GM12878 (cell line): Measurements from ENCODE around the gene PATL2. TPM values are rescaled to one million over a fixed set of nuclear protein-coding genes. Genes with fewer than 3 reads are reported as not detected.

ENCODE experiments used
- CBFB ChIP-seq: IDR thresholded peaks from 2 replicates; pipeline ENCODE4 v1.6.1; 2016; ENCODE audit warnings: antibody characterized with exemption, low read depth
- PAX8 ChIP-seq: fragments of 450-650 bp; IDR thresholded peaks from 2 replicates; pipeline ENCODE4 v1.6.1; 2017; ENCODE audit warnings: mild to moderate bottlenecking, moderate library complexity
- SIN3A ChIP-seq: IDR thresholded peaks from 2 replicates; pipeline ENCODE4 v1.6.1; 2012; ENCODE audit warnings: low read depth, low read length, improper control_type of control experiment
- SPI1 ChIP-seq: IDR thresholded peaks from 2 replicates; pipeline ENCODE4 v1.6.1; 2011; ENCODE audit warnings: low read depth, mild to moderate bottlenecking, low read length, moderate library complexity, borderline replicate concordance; ENCODE audit not compliant: insufficient read depth
- STAT1 ChIP-seq: fragments of 450-650 bp; conservative IDR thresholded peaks from 2 replicates; pipeline ENCODE4 v1.6.1; 2014; ENCODE audit warnings: antibody characterized with exemption, mild to moderate bottlenecking
- TBL1XR1 ChIP-seq: IDR thresholded peaks from 2 replicates; pipeline ENCODE4 v1.6.1; 2012; ENCODE audit warnings: low read depth, low read length, improper control_type of control experiment
- polyA plus RNA-seq, 11 experiments: library from polyadenylated mRNA; depleted of rRNA in 4 of 11; unstranded in 6 of 11; stranded (reverse) in 5 of 11; fragments of >200 nt; fragmentation: Nextera tagmentation in 4 of 11; fragmentation: Illumina TruSeq in 1 of 11; extraction: Ambion mirVana in 4 of 11; extraction: Trizol in 1 of 11; gene quantifications; 1 replicate in 1 of 11; 2 replicates in 10 of 11; pipeline versions ENCODE4 v1.2.1 to v1.2.3, GENCODE V29; 2011 to 2016; ENCODE audit warnings: inconsistent platforms in 2 of 11, missing spikeins in 2 of 11, low read depth in 1 of 11
- total RNA-seq, 4 experiments: library from RNA; depleted of rRNA in 3 of 4; stranded (reverse); fragments of >200 nt in 3 of 4; fragmentation: Illumina TruSeq in 1 of 4; extraction: Trizol in 1 of 4; gene quantifications; 2 replicates each; pipeline versions ENCODE4 v1.2.1 to v1.2.3, GENCODE V29; 2013 to 2021
- TF ChIP-seq, protein P1 (sequence below): IDR thresholded peaks from 2 replicates; pipeline ENCODE4 v1.6.1; 2012; ENCODE audit warnings: improper control_type of control experiment, low read depth, low read length; ENCODE audit not compliant: insufficient replicate concordance
- TF ChIP-seq, protein P2 (sequence below): IDR thresholded peaks from 2 replicates; pipeline ENCODE4 v1.6.1; 2012; ENCODE audit warnings: low read depth, low read length, improper control_type of control experiment

PATL2 gene
- total and polyA plus RNA-seq, 10 of the 15 experiments (the other 5 are each of a cell fraction or from before 2014, with no cell fraction given): 4.2 to 16.2 (median 12.1) TPM

GRCh38 chr15:44620081-44620480, 91.0 kb downstream of the PATL2 start (continued):
- TF ChIP-seq, protein P1, sequence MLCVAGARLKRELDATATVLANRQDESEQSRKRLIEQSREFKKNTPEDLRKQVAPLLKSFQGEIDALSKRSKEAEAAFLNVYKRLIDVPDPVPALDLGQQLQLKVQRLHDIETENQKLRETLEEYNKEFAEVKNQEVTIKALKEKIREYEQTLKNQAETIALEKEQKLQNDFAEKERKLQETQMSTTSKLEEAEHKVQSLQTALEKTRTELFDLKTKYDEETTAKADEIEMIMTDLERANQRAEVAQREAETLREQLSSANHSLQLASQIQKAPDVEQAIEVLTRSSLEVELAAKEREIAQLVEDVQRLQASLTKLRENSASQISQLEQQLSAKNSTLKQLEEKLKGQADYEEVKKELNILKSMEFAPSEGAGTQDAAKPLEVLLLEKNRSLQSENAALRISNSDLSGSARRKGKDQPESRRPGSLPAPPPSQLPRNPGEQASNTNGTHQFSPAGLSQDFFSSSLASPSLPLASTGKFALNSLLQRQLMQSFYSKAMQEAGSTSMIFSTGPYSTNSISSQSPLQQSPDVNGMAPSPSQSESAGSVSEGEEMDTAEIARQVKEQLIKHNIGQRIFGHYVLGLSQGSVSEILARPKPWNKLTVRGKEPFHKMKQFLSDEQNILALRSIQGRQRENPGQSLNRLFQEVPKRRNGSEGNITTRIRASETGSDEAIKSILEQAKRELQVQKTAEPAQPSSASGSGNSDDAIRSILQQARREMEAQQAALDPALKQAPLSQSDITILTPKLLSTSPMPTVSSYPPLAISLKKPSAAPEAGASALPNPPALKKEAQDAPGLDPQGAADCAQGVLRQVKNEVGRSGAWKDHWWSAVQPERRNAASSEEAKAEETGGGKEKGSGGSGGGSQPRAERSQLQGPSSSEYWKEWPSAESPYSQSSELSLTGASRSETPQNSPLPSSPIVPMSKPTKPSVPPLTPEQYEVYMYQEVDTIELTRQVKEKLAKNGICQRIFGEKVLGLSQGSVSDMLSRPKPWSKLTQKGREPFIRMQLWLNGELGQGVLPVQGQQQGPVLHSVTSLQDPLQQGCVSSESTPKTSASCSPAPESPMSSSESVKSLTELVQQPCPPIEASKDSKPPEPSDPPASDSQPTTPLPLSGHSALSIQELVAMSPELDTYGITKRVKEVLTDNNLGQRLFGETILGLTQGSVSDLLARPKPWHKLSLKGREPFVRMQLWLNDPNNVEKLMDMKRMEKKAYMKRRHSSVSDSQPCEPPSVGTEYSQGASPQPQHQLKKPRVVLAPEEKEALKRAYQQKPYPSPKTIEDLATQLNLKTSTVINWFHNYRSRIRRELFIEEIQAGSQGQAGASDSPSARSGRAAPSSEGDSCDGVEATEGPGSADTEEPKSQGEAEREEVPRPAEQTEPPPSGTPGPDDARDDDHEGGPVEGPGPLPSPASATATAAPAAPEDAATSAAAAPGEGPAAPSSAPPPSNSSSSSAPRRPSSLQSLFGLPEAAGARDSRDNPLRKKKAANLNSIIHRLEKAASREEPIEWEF: no peak
- TF ChIP-seq TBL1XR1 (no peak), STAT1 (no peak), CBFB (no peak), PAX8 (no peak), SIN3A (no peak), SPI1 (no peak)
- TF ChIP-seq, protein P2, sequence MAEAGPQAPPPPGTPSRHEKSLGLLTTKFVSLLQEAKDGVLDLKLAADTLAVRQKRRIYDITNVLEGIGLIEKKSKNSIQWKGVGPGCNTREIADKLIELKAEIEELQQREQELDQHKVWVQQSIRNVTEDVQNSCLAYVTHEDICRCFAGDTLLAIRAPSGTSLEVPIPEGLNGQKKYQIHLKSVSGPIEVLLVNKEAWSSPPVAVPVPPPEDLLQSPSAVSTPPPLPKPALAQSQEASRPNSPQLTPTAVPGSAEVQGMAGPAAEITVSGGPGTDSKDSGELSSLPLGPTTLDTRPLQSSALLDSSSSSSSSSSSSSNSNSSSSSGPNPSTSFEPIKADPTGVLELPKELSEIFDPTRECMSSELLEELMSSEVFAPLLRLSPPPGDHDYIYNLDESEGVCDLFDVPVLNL: no peak
